GM18873 (cell line): ENCODE measurements around the gene NOX4.
"Not testable (repeated sequence)": the region's sequence is repeated elsewhere in the genome, so short reads cannot be mapped to it uniquely, and the experiment has no call there.

Experiments
- ATAC-seq: cut with Tn5 transposase; IDR thresholded peaks from one replicate; pipeline ENCODE4 v1.9.1; 2021; ENCODE audit warnings: mild to moderate bottlenecking, moderate library complexity, moderate number of reproducible peaks; ENCODE audit not compliant: unreplicated experiment, low FRiP score

NOX4 gene

GRCh38 chr11:89387501-89387900 is 103.7 kb downstream of the NOX4 start:
- not testable (repeated sequence) for ATAC-seq

DNA sequence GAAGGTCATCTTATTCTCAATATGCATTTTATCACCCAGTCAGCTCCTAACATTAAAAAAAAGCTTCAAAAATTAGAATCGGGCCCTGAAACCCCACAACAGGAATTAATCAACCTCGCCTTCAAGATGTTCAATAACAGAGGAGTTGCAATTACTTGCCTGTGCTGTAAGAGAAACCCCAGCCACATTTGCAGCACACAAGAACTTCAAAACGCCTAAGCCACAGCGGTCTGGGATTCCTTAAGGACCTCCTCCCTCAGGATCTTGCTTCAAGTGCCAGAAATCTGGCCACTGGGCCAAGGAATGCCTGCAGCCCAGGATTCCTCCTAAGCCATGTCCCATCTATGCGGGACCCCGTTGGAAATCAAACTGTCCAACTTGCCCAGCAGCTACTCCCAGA is 108.2 kb downstream of the NOX4 start:
- not testable (repeated sequence) for ATAC-seq

DNA sequence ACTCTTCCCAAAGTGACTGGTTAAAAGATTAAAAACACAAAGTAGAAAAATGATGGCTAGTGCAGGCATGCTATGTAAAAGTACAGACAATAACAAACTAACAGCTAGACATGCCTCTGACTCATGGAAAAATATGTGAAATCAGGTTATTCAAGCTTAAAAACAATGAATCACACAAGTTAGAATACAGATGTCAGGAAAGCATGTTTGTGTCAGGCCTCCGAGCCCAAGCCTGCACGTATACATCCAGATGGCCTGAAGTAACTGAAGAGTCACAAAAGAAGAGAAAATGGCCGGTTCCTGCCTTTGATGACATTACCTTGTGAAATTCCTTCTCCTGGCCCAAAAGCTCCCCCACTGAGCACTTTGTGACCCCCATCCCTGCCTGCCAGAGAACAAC is 110.1 kb downstream of the NOX4 start:
- ATAC-seq: no peak

DNA sequence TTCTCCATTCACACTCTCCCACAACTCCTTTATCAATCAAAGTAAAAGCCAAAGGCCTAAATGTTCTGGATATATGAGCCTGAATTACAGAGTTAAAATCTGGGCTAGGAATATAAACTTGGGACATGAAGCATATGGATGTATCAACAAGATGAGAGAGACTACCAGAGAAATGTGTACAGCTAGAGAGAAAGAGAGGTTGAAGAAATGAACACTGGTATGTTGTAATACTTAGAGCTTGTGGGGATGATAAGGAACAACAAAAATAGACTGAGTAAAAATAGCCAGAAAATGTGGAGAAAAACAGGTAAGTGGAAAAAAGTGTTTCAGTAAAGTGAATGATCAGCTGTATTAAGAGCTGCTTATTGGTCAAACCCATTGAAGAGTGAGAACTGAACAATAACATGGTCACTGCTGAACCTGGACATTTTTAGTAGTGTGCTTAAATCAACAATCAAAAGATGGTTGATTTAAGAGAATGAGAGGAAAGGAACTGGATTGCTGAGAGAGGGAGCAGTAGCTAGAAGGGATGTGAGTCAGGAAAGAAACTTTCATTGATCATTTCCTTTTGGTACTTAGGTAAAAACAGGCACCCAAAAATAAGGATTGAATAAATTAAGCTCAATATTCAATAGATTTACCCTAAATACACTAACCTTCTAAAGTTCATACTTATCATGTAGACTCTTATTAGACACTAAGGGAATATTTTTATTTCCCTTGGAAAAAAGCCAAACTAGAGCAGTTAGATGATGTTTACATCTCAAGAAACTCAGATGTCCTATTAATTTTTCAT is 111.0 kb downstream of the NOX4 start:
- not testable (repeated sequence) for ATAC-seq

GRCh38 chr11:89378986-89379385 is 112.2 kb downstream of the NOX4 start:
- not testable (repeated sequence) for ATAC-seq

GRCh38 chr11:89369356-89369755 is 121.8 kb downstream of the NOX4 start:
- not testable (repeated sequence) for ATAC-seq

GRCh38 chr11:89364856-89365255 is 126.3 kb downstream of the NOX4 start:
- not testable (repeated sequence) for ATAC-seq

DNA sequence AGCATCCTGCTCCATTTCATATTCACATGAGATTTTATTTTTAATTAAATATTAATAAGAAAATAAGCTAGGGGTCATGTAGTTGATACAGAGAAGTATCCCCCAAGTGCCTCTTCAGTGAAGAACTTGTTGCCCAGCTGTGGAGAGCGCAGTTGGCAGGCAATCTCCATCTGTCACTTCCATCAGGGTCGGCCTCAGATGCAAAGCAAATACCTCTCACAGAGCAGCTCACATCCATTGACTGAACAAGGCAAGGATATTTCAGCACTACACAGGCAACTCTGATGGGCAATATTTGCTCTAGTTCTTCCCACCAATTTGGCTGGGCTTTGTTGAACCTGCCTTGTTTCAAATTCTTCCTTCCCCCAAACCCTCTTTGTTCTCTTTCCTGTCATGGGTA is 129.4 kb downstream of the NOX4 start:
- no peak for ATAC-seq

DNA sequence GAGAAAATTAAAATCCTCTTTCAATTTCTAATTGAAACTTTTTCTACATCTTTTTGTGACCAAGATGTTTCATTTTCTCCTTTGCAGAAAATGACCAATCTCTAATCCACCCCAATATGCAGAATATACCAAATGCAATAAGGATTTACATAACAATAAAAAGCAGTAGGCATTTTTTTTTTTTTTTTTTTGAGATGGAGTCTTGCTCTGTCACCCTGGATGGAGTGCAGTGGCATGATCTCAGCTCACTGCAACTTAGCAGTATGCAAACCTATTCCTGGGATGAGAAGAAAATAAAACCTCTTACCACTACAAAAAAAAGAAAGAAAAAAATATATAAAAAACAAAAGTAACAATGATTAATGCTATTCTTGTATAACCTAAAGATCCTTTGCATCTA is 132.0 kb downstream of the NOX4 start:
- ATAC-seq: not testable (repeated sequence)

DNA sequence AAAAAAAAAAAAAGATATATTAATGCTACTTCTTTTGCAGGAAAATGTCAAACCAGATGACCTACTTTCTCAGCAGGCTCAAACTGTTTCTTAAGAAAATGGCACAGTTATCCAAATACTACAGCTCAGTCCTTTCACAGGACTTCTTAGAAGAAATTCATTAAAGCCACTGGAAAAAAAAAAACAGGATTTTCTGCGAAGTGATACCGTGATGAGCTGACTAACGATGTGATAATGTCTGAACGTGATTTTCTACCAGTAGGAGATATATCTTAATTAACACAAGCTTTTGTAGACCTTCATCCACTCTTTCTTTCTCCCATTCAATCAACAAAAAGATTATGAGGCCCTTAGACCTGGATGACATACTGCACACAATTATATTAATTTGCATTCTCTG is 132.4 kb downstream of the NOX4 start:
- ATAC-seq: no peak

GRCh38 chr11:89355646-89356045 is 135.5 kb downstream of the NOX4 start:
- no peak for ATAC-seq

GRCh38 chr11:89354513-89354912 is 136.7 kb downstream of the NOX4 start:
- not testable (repeated sequence) for ATAC-seq

DNA sequence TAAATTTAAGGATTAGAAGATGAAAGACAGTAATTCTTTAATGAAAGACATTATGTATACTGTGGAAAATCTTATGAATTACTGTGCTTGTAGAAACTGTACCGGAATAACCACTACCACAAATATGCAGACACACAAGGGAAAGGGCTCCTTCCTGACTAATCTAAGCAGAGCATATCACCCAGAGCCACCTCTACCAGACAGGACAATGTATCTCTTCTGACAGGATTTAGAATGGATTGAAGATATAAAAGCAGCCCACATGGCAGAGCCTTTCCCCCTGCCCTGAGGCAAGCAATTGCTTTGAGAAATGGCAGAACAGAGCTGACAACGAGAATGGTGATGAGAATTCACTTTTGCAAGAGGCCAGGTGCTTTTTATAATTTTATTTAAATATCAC is 144.1 kb downstream of the NOX4 start:
- ATAC-seq: no peak

DNA sequence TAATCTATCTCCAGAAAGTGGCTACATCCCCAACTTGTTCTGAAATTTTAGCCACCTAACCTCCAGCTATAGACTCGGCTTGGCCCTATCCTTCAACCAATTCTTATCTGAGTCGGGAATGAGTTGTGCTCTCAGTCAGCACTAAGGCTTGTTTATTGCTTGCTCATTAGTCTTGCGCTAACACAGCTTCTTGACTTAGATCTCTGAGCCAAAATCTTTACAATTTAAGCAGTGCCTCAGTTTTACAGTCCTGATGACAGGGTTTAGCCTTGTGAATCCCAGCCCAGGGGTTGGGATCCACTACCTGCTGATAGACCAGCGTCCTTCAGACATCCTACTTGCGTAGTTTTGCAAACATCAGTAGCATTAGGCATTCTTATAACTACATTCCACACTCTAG is 144.6 kb downstream of the NOX4 start:
- no peak for ATAC-seq

- not testable (repeated sequence) for ATAC-seq
Measured at GRCh38 chr11:89342880-89343572, 148.1 kb downstream of the NOX4 start.

DNA sequence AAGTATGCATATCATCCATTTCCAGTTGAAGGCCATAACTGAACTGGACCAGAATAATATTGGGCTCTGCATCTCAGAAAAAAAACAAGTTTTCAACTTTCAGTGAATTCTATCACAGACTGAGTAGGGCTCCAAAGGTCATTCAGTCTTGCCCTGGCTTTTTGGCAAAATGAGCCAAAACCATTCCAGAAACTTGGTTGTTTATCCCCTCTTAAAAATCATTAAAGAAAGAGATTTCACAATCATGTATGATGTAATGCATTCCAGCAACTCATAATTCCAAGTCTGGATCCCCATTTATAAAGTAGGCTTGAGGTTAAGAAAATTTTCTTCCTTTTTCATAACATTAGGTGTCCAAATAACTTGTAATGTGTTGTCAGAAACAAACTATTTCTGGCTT is 150.7 kb downstream of the NOX4 start:
- not testable (repeated sequence) for ATAC-seq

DNA sequence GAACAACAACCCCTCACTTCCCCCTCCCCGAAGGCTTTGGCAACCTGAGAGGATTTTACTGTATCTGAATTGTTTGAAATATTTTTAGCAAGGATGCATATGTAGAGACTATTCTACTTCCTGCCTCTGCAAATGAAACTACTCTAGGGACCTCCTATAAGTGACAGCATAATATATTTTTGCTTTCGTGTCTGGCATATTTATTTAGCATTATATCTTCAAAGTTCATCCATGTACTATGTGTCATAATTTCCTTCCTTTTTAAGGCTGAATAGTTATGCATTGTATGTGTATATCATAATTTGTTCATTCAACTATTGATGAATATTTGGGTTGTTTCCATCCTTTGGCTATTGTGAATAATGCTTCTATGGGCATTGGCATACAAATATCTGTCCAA is 153.1 kb downstream of the NOX4 start:
- not testable (repeated sequence) for ATAC-seq

GRCh38 chr11:89337100-89337650 is 154.0 kb downstream of the NOX4 start:
- not testable (repeated sequence) for ATAC-seq

DNA sequence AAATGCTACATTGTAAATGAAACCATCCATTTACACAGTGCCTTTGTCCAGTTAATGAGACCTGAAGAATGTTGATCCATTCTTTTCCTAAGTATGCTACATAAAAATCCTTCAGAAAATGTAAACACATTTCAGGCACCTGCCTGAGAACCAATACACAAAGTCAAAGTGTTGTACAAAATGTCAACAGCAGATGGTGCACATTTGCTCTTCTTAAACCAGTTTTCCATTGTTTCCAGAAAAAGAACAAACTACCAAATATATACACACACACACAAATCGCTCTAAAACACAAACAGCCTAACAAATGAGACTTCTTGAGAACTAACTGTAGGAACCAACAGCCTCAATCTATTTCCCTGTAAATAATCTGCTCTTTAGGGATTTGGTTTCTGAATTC is 157.5 kb downstream of the NOX4 start:
- not testable (repeated sequence) for ATAC-seq

GRCh38 chr11:89331940-89332339 is 159.2 kb downstream of the NOX4 start:
- ATAC-seq: not testable (repeated sequence)

DNA sequence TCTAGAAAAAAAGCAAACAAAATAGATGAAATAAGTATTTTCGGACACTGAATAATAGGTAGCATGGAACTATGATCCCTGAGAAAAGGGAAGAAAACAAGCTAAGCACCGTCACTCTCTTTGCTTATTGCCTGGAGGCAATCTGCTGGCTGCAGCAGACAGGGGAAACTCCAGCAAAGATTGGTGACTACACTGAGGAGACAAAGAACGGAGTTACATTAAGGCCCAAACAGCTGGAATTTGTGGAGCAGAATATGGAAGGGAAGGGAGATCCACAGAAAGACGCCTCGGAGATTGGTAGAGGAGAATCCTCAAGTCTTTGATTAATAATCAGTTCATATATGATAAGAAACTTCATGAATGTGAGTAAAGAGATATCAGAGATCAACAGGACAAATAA is 163.3 kb downstream of the NOX4 start:
- no peak for ATAC-seq
